COLO829 (cell line): Measurements from ENCODE around the gene MTG1.

Experiments used
- DNase-seq: peaks from one replicate; pipeline ENCODE4 v3.0.0; 2012; ENCODE audit warnings: low spot score

MTG1 gene, protein sequence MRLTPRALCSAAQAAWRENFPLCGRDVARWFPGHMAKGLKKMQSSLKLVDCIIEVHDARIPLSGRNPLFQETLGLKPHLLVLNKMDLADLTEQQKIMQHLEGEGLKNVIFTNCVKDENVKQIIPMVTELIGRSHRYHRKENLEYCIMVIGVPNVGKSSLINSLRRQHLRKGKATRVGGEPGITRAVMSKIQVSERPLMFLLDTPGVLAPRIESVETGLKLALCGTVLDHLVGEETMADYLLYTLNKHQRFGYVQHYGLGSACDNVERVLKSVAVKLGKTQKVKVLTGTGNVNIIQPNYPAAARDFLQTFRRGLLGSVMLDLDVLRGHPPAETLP

DNA sequence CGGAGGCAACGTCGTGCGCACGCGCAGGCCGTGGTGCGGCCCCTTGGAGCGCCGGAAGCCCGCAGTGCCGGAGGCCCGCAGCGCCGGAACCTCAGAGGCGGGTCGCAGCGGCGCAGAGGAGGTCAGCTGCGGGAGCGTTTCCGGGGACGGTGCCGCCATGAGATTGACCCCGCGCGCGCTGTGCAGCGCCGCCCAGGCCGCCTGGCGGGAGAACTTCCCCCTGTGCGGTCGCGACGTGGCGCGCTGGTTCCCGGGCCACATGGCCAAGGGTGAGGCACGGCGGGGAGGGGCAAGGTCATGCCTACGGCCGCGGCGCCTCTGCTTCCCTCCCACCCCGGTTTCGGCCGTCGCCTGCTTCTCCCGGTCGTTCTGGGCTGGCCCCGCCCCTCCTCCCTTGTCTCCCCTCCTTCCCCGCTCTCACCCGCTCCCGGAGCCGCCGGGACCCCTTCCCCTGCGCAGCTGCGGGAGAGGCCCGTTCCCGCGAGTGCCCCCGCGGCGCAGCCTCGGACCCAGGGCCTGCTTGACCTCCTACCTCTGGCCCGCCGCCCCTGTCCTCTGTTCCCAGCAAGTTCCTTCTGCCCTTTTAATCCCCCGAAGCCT lies at the start of gene MTG1:
Gene MTG1, plus strand, starts transcription at position 94 of the 600 bp plus-strand sequence. Its CDS starts 64 bp downstream, at position 158.
- DNase-seq, result peak; percentile 94

DNA sequence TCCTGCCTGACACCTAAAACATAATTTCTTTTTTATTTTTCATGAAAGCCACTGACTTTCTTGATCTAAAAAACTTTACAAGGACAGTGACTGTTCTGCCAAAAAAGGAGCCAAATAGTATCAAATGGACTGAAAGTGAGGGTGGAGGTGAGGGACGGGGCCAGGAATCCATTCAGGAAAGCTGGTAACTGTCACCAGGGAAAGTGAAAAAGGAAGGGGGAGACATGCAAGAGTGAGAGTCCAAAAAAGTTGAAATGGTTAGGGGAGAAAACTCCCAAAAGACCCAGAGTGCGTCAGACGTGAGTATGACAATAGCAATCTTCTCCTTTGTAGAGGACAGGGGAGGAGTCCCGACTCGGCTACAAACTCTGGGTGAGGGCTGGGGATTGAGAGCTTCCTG lies 49.7 kb upstream of the MTG1 start:
- no peak for DNase-seq

DNA sequence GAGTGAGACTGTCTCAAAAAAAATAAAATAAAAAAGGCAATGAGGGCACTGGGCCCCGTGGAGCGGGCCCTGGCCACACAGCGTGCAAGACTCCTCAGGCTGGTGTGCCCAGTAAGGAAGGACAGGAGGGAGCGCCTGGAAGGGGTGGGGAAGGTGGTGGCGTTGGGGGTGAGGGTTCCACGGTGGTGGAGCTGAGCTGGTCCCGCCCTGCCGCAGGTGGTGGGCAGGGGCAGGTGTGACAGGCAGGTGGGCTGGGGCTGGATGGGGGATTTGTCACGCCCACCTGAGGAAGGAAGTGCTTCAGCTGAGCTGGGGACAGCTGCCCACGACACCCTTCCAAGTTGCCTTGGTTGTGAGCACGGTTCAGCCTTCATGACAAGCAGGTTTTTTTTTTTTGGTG lies 47.5 kb upstream of the MTG1 start:
- DNase-seq, result no peak

DNA sequence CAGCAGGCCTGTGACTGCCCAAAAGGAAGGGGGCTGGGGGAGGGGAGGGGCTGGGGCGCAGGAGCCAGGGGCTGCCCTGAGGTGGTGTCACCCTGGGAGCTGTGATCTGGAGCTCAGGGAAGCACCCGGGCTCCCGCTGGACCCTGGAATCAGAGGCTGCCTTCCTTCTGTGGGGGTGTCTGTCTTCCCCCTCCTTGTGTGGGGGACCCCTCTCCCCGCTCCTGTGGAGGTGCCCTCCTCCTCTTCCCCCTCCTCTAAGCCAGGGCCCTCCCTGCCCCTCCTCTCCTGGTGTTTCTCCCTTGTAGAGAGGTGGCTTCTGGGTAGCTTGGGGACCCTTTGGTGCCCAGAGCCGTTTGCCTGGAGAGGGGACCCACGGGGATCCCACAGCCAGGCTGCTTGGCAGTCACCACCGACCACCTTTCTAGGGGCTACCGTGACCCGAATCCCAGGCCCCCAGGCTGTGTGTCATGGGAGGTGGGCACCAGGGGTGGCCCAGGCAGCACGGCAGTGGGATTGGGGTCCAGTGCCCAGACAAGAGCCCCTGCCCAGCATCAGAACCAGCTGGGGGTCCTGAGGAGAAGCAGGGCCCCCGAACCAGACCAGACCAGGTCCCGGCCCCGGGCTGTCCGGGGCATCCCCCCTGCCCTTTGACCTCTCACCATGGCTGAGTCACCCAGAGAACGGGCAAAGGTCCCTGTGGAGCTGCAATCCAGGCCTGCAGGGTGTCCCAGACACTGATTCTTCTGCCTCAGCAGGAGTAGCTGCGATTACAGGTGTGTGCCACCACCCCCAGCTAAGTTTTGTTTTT lies 46.0 kb upstream of the MTG1 start:
- no peak for DNase-seq

DNA sequence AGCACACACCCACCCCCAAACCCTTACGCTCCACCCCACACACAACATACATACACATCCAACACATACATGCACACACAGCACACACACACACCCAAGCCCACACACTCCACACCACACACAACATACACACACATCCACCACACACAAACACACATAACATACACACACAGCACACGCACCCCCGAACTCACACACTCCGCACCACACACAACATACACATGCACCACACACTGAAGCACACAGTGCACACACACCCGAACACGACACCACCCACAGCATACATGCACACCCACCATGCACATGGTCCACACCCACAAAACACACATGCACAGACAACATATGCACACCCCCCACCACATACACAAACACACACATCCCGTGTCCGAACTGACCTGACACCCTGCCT lies 44.8 kb upstream of the MTG1 start:
- no peak for DNase-seq

DNA sequence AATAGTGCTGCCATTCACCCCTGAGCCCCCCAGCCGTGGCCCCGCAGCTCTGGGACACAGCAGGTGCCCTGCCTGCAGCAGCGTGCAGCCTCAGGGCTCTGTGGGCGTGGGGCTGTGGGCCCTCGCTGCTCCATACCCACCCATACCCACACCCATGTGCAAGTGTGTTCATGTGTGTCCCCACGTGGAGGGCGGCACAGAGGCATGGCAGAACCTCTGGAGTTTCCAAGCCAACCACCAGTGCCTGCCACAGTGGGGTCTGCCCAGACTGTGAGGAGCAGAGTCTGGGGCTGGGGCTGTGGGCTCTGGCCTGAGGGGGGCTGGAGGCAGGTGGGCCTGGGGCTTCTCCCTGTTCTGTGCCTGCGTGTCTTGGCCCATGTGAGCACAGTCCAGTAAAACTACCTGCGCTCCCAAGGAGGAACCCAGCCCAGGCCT lies 44.4 kb upstream of the MTG1 start:
- no peak for DNase-seq

DNA sequence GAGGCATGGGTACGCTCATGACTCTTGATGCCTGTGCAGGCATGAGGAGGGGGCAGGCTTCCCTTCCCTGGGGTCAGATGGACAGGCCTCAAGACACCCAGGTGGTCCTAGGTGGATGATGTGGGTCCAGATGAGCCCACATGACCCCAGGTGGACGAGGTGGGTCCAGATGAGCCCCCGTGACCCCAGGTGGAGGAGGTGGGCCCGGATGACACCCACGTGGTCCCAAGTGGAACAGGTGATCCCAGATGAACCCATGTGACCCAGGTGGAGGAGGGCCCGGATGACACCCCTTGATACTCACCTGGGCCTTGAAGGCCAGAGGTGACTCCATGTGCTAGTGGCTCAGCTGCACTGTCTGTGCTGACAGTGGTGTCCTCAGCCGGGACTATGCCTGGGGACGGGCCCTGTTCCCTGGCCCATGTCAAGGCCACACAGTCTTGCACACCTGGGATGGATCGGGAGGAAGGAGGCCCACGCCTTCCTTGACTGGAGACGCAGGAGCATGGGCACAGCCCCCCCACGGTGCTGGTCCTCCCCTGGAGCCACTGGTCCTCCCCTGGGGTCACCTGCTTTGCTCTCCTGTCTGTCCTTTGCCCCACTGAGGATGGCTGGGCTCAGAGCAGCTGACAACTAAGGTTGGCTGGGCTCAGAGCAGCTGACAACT lies 43.5 kb upstream of the MTG1 start:
- DNase-seq, result no peak

DNA sequence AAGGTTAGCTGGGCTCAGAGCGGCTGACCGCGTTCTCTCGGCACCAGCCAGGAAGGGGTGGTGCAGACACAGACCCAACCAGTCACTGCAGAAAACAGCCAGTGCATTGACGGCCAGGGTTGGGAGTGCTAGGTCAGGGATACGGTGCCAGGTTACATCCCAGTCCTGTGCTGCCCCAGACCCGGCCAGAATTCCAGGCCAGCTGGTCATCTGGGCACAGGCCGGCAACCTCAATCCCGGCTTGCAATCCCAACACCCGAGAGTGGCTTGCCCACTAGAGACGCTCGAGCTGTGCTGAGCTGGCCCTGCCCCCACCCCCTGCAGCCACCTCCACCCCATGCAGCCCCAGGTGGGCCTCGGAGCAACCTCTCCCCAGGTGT lies 43.0 kb upstream of the MTG1 start:
- no peak for DNase-seq

DNA sequence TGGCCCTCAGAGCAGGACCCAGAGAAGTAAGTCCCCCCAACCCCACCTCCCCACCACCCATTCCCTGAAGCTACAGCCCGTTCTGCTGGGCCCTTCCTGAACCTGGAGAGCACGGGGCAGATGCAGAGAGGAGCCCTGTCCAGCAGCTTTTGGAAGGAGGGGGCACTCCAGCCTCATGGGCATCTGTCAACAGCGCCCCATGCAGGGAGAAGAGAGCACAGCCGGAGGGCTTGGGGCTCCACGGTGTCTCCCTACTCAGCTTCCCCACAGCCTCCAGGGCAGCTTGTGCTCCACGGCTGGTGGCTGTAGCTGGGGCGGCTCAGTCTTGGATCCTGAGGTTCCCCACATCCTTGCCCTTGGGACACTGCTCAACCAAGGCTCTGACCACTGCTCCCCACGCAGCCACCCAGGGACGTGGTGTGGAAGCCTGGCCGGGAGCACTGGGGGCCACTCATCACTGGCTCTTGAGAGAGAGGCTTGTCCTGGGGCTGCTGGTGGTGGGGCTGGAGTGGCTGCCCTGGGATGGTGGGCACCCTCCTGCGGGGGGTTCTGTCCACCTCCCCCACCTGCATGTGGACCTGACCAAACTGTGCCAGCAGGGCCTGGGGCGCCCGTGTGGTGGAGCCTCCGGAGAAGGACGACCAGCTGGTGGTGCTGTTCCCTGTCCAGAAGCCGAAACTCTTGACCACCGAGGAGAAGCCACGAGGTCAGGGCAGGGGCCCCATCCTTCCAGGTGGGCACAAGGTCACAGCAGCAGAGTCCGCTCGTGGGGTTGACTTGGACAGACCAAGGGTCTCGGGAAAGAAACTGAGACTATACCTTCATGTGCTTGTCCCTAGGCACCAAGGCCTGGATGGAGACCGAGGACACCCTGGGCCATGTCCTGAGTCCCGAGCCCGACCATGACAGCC lies 42.3 kb upstream of the MTG1 start:
- no peak for DNase-seq

DNA sequence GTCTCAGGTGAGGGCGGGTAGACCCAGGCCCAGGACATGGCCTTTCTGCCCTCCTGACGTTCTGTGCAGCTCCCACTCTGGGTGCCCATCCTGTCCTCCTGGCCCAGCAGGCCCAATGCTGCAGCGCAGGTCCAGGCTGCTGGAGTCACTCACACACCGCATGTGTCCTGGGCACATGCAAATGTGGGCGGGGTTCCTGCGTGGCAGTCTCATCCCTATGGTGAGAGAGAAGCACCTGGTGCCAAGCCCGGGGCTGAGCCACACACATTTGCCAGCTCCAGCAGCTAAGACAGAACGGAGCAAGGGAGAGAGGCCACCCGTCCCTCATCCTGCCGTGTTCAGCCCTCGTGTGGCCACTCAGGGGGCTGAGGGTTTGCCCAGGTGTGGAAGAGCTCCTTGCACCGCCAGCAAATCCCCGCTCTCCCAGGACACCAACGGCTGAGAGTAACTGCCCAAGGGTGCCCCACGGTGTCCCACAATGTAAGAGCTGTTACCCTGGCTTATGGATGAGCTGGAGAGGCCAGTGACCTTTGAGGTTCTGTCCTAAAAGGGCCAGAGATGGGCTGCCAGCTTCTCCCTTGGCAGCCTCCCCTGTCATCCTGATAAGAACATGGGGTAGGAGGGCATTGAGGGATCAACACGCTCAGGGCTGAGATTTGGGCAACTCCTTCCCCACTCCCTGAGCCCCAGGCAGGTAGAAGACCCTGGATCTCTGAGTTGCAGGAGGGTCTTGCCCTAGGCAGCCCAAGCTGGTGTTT lies 40.6 kb upstream of the MTG1 start:
- DNase-seq, result no peak

DNA sequence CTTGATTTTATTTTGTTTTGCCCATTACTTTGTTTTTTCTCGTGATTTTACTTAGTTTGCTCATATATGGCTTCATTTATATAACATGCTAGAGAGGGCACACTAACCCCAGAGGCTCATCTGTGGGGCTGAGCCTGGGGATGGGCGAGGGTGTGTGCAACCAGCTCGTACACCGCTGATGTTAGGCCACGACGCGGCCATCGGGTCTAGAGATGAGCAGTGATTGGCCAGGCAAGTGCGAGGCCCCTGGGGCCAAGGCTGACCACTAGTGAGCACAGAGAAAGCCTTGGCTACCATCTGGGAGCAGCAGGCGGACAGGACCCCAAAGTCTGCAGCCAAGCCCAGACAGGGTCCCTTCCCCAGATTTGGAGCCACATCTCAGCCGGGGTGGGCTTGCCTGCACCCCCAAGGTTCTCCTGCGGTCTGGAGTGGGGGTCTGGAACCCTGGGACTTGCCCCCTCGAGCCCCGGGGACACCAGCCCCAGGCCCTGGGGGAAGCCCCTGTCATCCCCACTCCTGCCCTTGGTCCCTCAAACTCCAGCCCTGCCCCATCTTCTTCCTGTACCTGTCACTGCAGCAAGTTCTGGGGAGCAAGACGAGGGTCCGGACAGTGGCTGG lies 39.9 kb upstream of the MTG1 start:
- DNase-seq, result no peak

DNA sequence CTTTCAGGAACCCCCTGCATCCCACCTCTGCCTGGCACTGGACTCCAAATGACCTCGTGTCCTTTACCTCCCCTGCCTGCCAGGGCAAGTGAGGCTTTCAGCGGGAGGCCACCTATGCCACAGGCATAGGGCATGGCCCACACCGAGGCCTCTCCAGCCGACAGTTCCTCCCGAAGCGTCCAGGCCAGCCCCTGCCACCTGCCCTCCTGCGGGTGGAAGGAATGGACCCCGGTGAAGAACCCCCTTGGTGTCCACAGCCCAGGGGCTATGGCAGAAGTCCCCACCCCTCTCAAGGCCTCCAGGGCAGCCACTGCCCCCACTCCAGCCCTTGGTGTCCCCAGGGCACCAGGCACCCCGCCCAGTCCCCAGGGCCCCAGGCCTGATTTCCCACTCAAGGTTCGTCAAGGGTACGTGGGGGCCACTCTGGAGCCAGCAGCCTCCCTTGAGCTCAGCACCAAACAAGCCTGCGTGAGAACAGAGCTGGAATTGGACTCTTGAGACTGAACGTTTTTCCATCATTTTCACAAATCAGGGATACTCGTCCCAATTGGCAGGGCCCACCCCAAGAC lies 39.2 kb upstream of the MTG1 start:
- no peak for DNase-seq

DNA sequence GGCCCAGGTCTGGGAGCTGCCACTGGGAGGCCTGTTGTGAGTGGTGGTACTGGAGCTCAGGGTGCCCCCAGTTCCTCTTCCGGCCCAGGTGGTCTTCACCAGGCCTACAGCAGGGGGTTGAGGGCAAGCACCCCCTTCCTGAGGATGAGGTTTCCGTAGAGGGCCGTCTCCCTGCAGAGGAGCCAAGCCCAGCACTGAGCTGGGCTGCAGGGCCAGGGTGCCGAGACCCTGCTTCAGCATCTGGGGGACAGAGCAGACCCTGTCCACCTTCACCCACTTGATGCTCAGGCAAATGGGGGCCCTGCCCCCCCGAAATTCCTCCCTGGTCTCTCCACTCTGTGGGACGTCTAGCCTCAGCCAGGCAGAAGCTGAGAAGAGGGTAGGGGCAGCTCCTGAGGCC lies 38.7 kb upstream of the MTG1 start:
- no peak for DNase-seq

DNA sequence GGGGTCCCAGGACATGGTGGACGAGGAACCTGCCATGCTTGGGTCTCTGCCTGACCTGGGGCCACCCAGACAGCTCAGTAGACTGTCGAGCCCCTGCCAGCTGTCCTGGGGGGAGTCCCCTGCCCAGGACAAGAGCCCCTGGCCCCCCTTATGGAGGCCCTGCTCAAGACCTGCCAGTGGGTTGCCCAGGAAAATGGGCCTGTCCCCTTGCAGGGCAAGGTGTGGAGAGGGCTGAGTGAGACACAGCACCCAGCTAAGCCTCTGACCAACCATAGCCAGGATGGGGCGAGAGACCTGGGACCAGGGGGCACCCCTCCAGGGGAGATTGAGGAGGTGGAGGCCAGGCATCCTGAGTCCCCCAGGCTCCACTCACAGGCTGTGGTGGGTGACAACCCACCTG lies 38.0 kb upstream of the MTG1 start:
- DNase-seq, result no peak

DNA sequence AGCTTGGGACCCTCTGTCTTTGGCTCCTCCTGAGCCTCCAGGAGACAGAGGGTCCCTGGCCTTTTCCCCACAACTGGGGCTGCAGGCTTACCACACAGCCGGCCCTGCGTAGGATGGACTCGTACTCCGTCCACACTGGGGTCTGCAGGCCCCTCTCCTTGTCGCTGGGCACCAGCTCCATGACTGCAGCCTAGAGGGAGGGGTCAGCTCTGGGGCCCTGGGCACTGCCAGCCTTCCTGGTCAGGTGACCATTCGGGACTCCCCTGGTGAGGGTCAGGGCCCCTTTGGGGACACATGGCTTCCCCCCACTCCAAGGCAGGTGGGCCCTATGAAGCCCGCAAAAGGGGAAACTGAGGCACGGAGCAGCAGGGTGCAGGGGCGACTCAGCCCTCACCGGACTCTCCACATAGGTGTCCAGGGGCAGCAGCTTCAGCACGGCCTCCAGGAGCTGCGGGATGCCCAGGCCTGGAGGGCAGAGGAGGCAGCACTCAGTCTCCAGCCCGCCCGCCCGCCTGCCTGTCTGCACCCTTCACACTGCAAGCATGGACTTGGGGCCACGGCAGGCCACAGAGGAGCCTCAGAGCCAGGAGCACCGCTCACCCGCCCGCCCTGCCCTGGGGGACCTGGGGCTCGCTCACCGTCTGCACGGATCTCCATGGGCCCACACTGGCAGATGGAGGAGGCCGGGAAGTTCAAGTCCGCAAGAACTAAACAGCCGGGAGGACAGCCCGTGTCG lies 37.2 kb upstream of the MTG1 start:
- no peak for DNase-seq

DNA sequence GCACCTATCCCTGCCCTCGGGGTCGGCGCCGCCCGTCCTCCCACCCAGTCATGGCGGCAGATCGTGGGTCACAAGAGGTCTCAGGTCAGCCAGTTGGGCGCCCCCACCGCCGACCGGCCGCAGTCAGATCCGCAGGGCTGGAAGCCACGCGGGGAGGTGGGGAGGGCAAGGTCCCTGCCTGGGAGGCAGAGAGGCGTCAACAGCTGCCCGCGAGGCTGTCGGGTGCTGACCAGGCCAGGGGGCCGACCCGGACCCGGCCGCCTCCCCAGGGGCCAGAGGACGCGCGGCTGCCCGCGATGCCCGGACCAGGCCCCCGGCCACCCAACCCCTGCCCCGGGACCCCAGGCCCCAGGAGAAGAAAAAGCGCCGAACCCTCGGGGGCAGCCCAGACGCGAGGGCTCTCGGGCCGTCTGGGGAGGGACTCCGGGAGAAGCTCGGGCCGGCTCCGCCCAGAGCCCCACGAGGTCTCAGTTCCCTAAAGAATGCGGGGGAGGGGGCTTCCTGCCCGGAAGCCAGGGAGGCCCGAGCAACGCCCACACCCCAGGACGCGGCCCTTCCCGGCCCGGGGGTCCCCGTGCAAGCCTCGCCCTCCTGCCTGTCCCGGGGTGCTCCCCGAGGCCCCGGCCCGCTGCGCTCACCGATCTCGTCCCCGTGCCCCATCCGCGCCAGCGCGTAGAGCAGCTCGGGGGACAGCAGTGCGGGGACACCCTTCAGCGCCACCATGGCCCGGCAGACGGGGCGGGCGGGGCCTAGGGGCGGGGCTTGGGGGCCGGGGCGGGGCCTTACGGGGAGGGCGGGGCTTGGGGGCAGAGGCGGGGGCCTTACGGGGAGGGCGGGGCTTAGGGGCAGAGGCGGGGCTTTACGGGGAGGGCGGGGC lies 36.4 kb upstream of the MTG1 start, which contains the start of gene FUOM:
Gene FUOM, minus strand, starts transcription at position 735 of the 877 bp plus-strand sequence. Its CDS starts 12 bp downstream, at position 723.
- DNase-seq, result peak; percentile 64

DNA sequence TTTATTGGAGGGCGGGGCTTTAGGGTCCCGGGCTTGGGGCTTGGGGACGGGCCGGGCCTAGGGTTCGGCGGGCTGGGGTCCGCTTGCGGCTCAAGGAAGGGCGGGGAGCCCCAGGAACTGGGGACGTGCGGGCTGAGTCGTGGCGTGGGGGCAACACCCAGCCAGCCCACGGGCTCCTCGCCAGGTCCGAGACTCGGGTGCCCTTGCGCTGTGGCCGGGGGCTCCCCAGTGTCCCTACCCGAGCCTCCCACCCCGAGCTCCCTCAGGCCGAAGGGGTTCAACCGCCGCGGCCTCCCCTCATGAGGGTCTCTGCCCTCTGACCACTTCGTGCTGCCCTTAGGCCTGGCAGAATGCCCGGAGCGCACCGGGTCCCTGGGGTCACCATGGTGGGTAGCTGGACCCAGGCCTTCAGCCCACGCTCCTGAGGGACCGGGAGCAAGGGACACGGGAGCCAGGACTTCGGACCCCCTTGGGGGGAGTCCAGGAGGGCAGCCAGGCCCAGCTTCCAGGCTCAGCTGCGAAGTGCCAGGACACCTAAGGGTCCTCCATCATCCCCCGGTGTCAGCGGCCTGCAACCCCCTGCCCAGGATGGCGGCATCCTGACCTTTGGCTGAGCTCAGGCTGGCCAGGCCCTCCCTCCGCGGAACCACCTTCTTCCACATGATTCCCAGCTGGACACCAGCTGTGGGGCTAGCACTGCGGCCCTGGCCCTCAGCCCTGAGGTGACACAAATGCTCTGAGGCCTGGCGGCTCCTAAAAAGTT lies 35.6 kb upstream of the MTG1 start:
- DNase-seq, result no peak
